Mesenchymal stem cell (in vitro differentiated cells and primary cell): ENCODE measurements around the gene TUB.

Source experiments
- DNase-seq: peaks from one replicate; pipeline ENCODE4 v3.0.0-alpha.2; 2013
- H2AFZ ChIP-seq: one replicate; pipeline ENCODE4 v1.6.1; 2013; ENCODE audit warnings: low read depth, mild to moderate bottlenecking, control low read depth, inconsistent platforms, low read length, moderate library complexity
- H2AK5ac ChIP-seq: 2 replicates; pipeline ENCODE4 v1.6.1; 2013; ENCODE audit warnings: low read length, moderate library complexity, mild to moderate bottlenecking, inconsistent platforms; ENCODE audit not compliant: severe bottlenecking
- H2BK120ac ChIP-seq: one replicate; pipeline ENCODE4 v1.6.1; 2013; ENCODE audit warnings: low read depth, mild to moderate bottlenecking, inconsistent platforms, low read length, moderate library complexity
- H2BK12ac ChIP-seq, 2 experiments: one replicate each; pipeline ENCODE4 v1.6.1; 2013; ENCODE audit warnings: inconsistent platforms in 2 of 2, low read length in 2 of 2, mild to moderate bottlenecking in 2 of 2, moderate library complexity in 2 of 2, control low read depth in 1 of 2
- H2BK15ac ChIP-seq: one replicate; pipeline ENCODE4 v1.6.1; 2013; ENCODE audit warnings: mild to moderate bottlenecking, low read depth, inconsistent platforms; ENCODE audit not compliant: poor library complexity, severe bottlenecking
- H2BK5ac ChIP-seq: 2 replicates; pipeline ENCODE4 v1.6.1; 2013; ENCODE audit warnings: low read depth, mild to moderate bottlenecking, low read length, control low read depth, inconsistent platforms; ENCODE audit not compliant: poor library complexity, severe bottlenecking
- H3K14ac ChIP-seq, 2 experiments: one replicate each; pipeline ENCODE4 v1.6.1; 2013; ENCODE audit warnings: inconsistent platforms in 2 of 2, low read length in 2 of 2, control low read depth in 1 of 2, mild to moderate bottlenecking in 1 of 2, moderate library complexity in 1 of 2
- H3K18ac ChIP-seq, 2 experiments: one replicate each; pipeline ENCODE4 v1.6.1; 2013; ENCODE audit warnings: inconsistent platforms in 2 of 2, low read length in 2 of 2, control low read depth in 1 of 2, low read depth in 1 of 2, mild to moderate bottlenecking in 1 of 2
- H3K23ac ChIP-seq, 2 experiments: one replicate each; pipeline ENCODE4 v1.6.1; 2013; ENCODE audit warnings: inconsistent platforms in 2 of 2, low read length in 2 of 2, mild to moderate bottlenecking in 2 of 2, moderate library complexity in 2 of 2, control low read depth in 1 of 2
- H3K27ac ChIP-seq: 2 replicates; pipeline ENCODE4 v1.5.1; 2013; ENCODE audit warnings: mild to moderate bottlenecking, moderate library complexity, low read length, control low read depth, inconsistent platforms; ENCODE audit not compliant: poor library complexity, severe bottlenecking
- H3K27me3 ChIP-seq, 2 experiments: 2 replicates each; pipeline versions ENCODE4 v1.6.1 to v1.7.0; 2013; ENCODE audit warnings: low read length in 2 of 2, mild to moderate bottlenecking in 2 of 2, moderate library complexity in 2 of 2, control low read depth in 1 of 2, inconsistent platforms in 1 of 2; ENCODE audit not compliant: control insufficient read depth in 1 of 2, insufficient read depth in 1 of 2
- H3K36me3 ChIP-seq, 2 experiments: 2 replicates each; pipeline versions ENCODE4 v1.6.1 to v1.7.0; 2013; ENCODE audit warnings: low read length in 2 of 2, control low read depth in 1 of 2, inconsistent platforms in 1 of 2, low read depth in 1 of 2, mild to moderate bottlenecking in 1 of 2; ENCODE audit not compliant: insufficient read depth in 2 of 2, control insufficient read depth in 1 of 2
- H3K4ac ChIP-seq, 2 experiments: one replicate each; pipeline ENCODE4 v1.6.1; 2013; ENCODE audit warnings: inconsistent platforms in 2 of 2, low read length in 2 of 2, mild to moderate bottlenecking in 2 of 2, moderate library complexity in 2 of 2, control low read depth in 1 of 2, low read depth in 1 of 2
- H3K4me1 ChIP-seq: 2 replicates; pipeline ENCODE4 v1.6.1; 2013; ENCODE audit warnings: low read depth, low read length, control low read depth; ENCODE audit not compliant: control insufficient read depth, insufficient read depth
- H3K4me2 ChIP-seq: 2 replicates; pipeline ENCODE4 v1.6.1; 2013; ENCODE audit warnings: low read length, mild to moderate bottlenecking, inconsistent platforms; ENCODE audit not compliant: poor library complexity, severe bottlenecking
- H3K4me3 ChIP-seq, 2 experiments: 2 replicates each; pipeline versions ENCODE4 v1.5.1 to v1.7.0; 2013; ENCODE audit warnings: low read length in 2 of 2, mild to moderate bottlenecking in 2 of 2, control low read depth in 1 of 2, low read depth in 1 of 2; ENCODE audit not compliant: insufficient read depth in 1 of 2
- H3K79me1 ChIP-seq: replicated peaks from 2 replicates; pipeline ENCODE4 v1.6.1; 2013; ENCODE audit warnings: mild to moderate bottlenecking, control low read depth, low read length, inconsistent platforms; ENCODE audit not compliant: poor library complexity, severe bottlenecking
- H3K9ac ChIP-seq: 2 replicates; pipeline ENCODE4 v1.7.0; 2013; ENCODE audit warnings: mild to moderate bottlenecking, low read length, moderate library complexity
- H3K9me3 ChIP-seq: 2 replicates; pipeline ENCODE4 v1.7.0; 2013; ENCODE audit warnings: mild to moderate bottlenecking, low read length; ENCODE audit not compliant: control insufficient read depth
- H4K8ac ChIP-seq: one replicate; pipeline ENCODE4 v1.6.1; 2013; ENCODE audit warnings: inconsistent platforms, mild to moderate bottlenecking, low read length, moderate library complexity
- H4K91ac ChIP-seq: one replicate; pipeline ENCODE4 v1.6.1; 2013; ENCODE audit warnings: mild to moderate bottlenecking, low read length, inconsistent platforms
- WGBS: methylation state at CpG from one replicate; pipeline ENCODE4 v1.1.7; 2013; ENCODE audit warnings: mixed read lengths; 5-methylcytosine and 5-hydroxymethylcytosine counted together

Gene TUB

DNA sequence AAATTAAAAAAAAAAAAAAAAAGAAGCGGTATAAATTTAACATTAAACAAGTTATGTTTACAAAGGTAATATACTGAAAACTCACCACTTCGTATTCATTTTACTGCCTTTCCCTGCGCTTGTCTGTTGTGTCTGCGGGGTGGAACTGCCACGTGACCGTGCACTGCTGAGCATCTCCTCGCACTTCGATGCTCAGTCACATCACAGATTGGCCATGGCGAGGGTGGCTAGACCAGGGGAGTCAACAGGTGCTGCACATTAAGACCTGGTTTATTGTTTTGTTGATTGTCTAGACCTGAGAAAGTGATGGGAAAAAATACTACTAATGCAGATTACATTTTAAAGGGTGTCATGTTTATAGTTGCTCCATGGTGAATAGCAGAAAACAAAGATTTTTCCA, 22.8 kb upstream of the TUB start:
- Histone ChIP-seq H4K91ac (no peak overlapping the region), H4K8ac (no peak overlapping the region), H3K9ac (no peak overlapping the region), H3K4me3 (no peak overlapping the region), H3K4me1 (no peaks in the 10 kb centered on the region), H3K27ac (no peak overlapping the region), H2AFZ (no peak overlapping the region), H2AK5ac (no peak overlapping the region), H3K79me1 (no peaks in the 10 kb centered on the region), H3K18ac (no peak overlapping the region), H3K9me3 (no peaks in the 10 kb centered on the region), H3K4ac (no peak overlapping the region), H3K14ac (no peak overlapping the region), H2BK12ac (no peak overlapping the region), H2BK5ac (no peak overlapping the region), H3K23ac (no peak overlapping the region), H3K4me2 (no peak overlapping the region), H2BK15ac (no peak overlapping the region), H3K36me3 (no peaks in the 10 kb centered on the region), H2BK120ac (no peak overlapping the region), H3K27me3 (peaks cover 0 to 14% of the 10 kb centered on the region in 2 experiments)
- WGBS, result 98% methylated on average over 8 of the region's 9 CpGs
- no peak for DNase-seq

- Histone ChIP-seq H3K27me3 (peaks cover 0 to 14% of the 10 kb centered on the region in 2 experiments), H3K79me1 (no peaks in the 10 kb centered on the region), H3K36me3 (no peaks in the 10 kb centered on the region), H3K4me2 (no peak overlapping the region), H2AFZ (no peak overlapping the region), H3K4me3 (no peak overlapping the region), H3K23ac (no peak overlapping the region), H2BK120ac (no peak overlapping the region), H2BK15ac (no peak overlapping the region), H3K14ac (no peak overlapping the region), H4K91ac (no peak overlapping the region), H3K18ac (no peak overlapping the region), H3K27ac (no peak overlapping the region), H3K4me1 (no peaks in the 10 kb centered on the region), H3K4ac (no peak overlapping the region), H3K9me3 (no peaks in the 10 kb centered on the region), H4K8ac (no peak overlapping the region), H3K9ac (no peak overlapping the region), H2BK5ac (no peak overlapping the region), H2AK5ac (no peak overlapping the region), H2BK12ac (no peak overlapping the region)
- WGBS, result 82% methylated on average over 8 of the region's 8 CpGs
- DNase-seq, result no peak
These were observed 22.0 kb upstream of the TUB start for GRCh38 chr11:8059030-8059429.

GRCh38 chr11:8059571-8060011, 21.4 kb upstream of the TUB start:
- Histone ChIP-seq H2BK120ac (no peak overlapping the region), H3K18ac (no peak overlapping the region), H3K4ac (no peak overlapping the region), H3K23ac (no peak overlapping the region), H2AFZ (no peak overlapping the region), H3K4me1 (no peaks in the 10 kb centered on the region), H3K9ac (peak overlapping the region; percentile 73), H3K4me2 (no peak overlapping the region), H2BK12ac (no peak overlapping the region), H3K27ac (no peak overlapping the region), H3K14ac (no peak overlapping the region), H2BK5ac (no peak overlapping the region), H3K36me3 (no peaks in the 10 kb centered on the region), H4K8ac (no peak overlapping the region), H3K79me1 (no peaks in the 10 kb centered on the region), H3K27me3 (peaks cover 0 to 14% of the 10 kb centered on the region in 2 experiments), H2AK5ac (no peak overlapping the region), H3K4me3 (no peak overlapping the region), H4K91ac (no peak overlapping the region), H3K9me3 (no peaks in the 10 kb centered on the region), H2BK15ac (no peak overlapping the region)
- WGBS, result 49% methylated on average over 10 of the region's 10 CpGs
- DNase-seq, result no peak

- Histone ChIP-seq H3K4ac (no peak overlapping the region), H2BK15ac (no peak overlapping the region), H3K27ac (no peak overlapping the region), H2AFZ (no peak overlapping the region), H3K14ac (no peak overlapping the region), H2BK12ac (no peak overlapping the region), H3K4me1 (no peaks in the 10 kb centered on the region), H4K91ac (no peak overlapping the region), H3K18ac (no peak overlapping the region), H3K4me2 (no peak overlapping the region), H3K36me3 (no peaks in the 10 kb centered on the region), H3K23ac (no peak overlapping the region), H3K4me3 (no peak overlapping the region), H3K27me3 (peaks cover 0 to 12% of the 10 kb centered on the region in 2 experiments), H3K79me1 (no peaks in the 10 kb centered on the region), H3K9me3 (no peaks in the 10 kb centered on the region), H3K9ac (peak overlapping the region; percentile 73), H4K8ac (no peak overlapping the region), H2AK5ac (no peak overlapping the region), H2BK120ac (no peak overlapping the region), H2BK5ac (no peak overlapping the region)
- no peak for DNase-seq
- 81% methylated on average over 3 of the region's 3 CpGs for WGBS
These were observed 20.8 kb upstream of the TUB start for GRCh38 chr11:8060146-8060719.
